Mesendoderm (in vitro differentiated cells): ENCODE data around the gene WNT7A.

Source experiments
- DNase-seq: peaks from one replicate; pipeline ENCODE4 v3.0.0; 2013
- H2AK5ac ChIP-seq: 2 replicates; pipeline ENCODE4 v1.6.1; 2013; ENCODE audit warnings: low read length, inconsistent platforms
- H2BK120ac ChIP-seq: 2 replicates; pipeline ENCODE4 v1.6.1; 2013; ENCODE audit warnings: low read depth, mild to moderate bottlenecking, low read length, moderate library complexity, mixed read lengths
- H2BK15ac ChIP-seq: replicated peaks from 2 replicates; pipeline ENCODE4 v1.6.1; 2013; ENCODE audit warnings: low read depth, mild to moderate bottlenecking, moderate library complexity
- H2BK5ac ChIP-seq: 2 replicates; pipeline ENCODE4 v1.6.1; 2013; ENCODE audit warnings: low read length, inconsistent platforms
- H3K18ac ChIP-seq: 2 replicates; pipeline ENCODE4 v1.6.1; 2013; ENCODE audit warnings: mild to moderate bottlenecking, low read length, mixed read lengths
- H3K23ac ChIP-seq: one replicate; pipeline ENCODE4 v1.6.1; 2013; ENCODE audit warnings: low read length
- H3K27ac ChIP-seq: 2 replicates; pipeline ENCODE4 v1.5.1; 2013; ENCODE audit warnings: low read depth, mild to moderate bottlenecking, inconsistent platforms, low read length, moderate library complexity
- H3K27me3 ChIP-seq: 2 replicates; pipeline ENCODE4 v1.6.1; 2013; ENCODE audit warnings: low read length, control low read depth, mild to moderate bottlenecking, inconsistent platforms; ENCODE audit not compliant: insufficient read depth, poor library complexity
- H3K36me3 ChIP-seq: 2 replicates; pipeline ENCODE4 v1.6.1; 2013; ENCODE audit warnings: low read length, inconsistent platforms; ENCODE audit not compliant: control insufficient read depth, insufficient read depth
- H3K4ac ChIP-seq: one replicate; pipeline ENCODE4 v1.6.1; 2013; ENCODE audit warnings: low read depth, mild to moderate bottlenecking, low read length, moderate library complexity
- H3K4me1 ChIP-seq: 2 replicates; pipeline ENCODE4 v1.6.1; 2013; ENCODE audit warnings: low read depth, low read length, inconsistent platforms; ENCODE audit not compliant: control insufficient read depth
- H3K4me2 ChIP-seq: 2 replicates; pipeline ENCODE4 v1.6.1; 2013; ENCODE audit warnings: low read length
- H3K4me3 ChIP-seq: 2 replicates; pipeline ENCODE4 v1.5.1; 2013; ENCODE audit warnings: mild to moderate bottlenecking, low read length
- H3K56ac ChIP-seq: one replicate; pipeline ENCODE4 v1.6.1; 2013; ENCODE audit warnings: low read length
- H3K79me1 ChIP-seq: 2 replicates; pipeline ENCODE4 v1.6.1; 2013; ENCODE audit warnings: low read length, inconsistent platforms
- H3K79me2 ChIP-seq: 2 replicates; pipeline ENCODE4 v1.6.1; 2013; ENCODE audit warnings: mild to moderate bottlenecking, low read length; ENCODE audit not compliant: control insufficient read depth, insufficient read depth
- H3K9ac ChIP-seq: 2 replicates; pipeline ENCODE4 v1.6.1; 2013; ENCODE audit warnings: low read length, inconsistent platforms
- H4K5ac ChIP-seq: one replicate; pipeline ENCODE4 v1.6.1; 2013; ENCODE audit warnings: low read length
- H4K8ac ChIP-seq: one replicate; pipeline ENCODE4 v1.6.1; 2013; ENCODE audit warnings: low read depth, mild to moderate bottlenecking, control low read depth, low read length, moderate library complexity
- WGBS: extraction: QIAGEN DNeasy Blood & Tissue Kit; methylation state at CpG from one replicate; pipeline ENCODE4 v1.1.7; 2013; ENCODE audit warnings: low lambda C conversion rate, missing lambda C conversion rate; ENCODE audit not compliant: insufficient coverage; ENCODE audit errors: extremely low coverage; 5-methylcytosine and 5-hydroxymethylcytosine counted together

WNT7A gene

GRCh38 chr3:13780432-13781176 is 99.3 kb downstream of the WNT7A start:
- Histone ChIP-seq H3K27ac (no peak overlapping the region), H3K79me1 (no peaks in the 10 kb centered on the region), H3K4me3 (no peak overlapping the region), H3K4me2 (no peak overlapping the region), H3K79me2 (no peaks in the 10 kb centered on the region), H3K4me1 (no peaks in the 10 kb centered on the region), H4K5ac (no peak overlapping the region), H4K8ac (no peak overlapping the region), H2AK5ac (no peak overlapping the region), H3K4ac (no peak overlapping the region), H3K18ac (no peak overlapping the region), H2BK15ac (no peak overlapping the region), H2BK5ac (no peak overlapping the region), H3K56ac (no peak overlapping the region), H3K36me3 (no peaks in the 10 kb centered on the region), H3K9ac (no peak overlapping the region), H3K23ac (no peak overlapping the region), H3K27me3 (no peaks in the 10 kb centered on the region), H2BK120ac (no peak overlapping the region)
- no CpG with 5 or more reads among the region's 11 CpGs for WGBS
- DNase-seq: no peak

GRCh38 chr3:13776253-13777050 is 103.4 kb downstream of the WNT7A start:
- Histone ChIP-seq H3K9ac (no peak overlapping the region), H3K36me3 (no peaks in the 10 kb centered on the region), H3K18ac (no peak overlapping the region), H3K4ac (no peak overlapping the region), H3K79me2 (no peaks in the 10 kb centered on the region), H3K4me1 (no peaks in the 10 kb centered on the region), H3K4me2 (no peak overlapping the region), H2BK15ac (no peak overlapping the region), H3K56ac (no peak overlapping the region), H3K4me3 (no peak overlapping the region), H2AK5ac (no peak overlapping the region), H3K27me3 (no peaks in the 10 kb centered on the region), H3K23ac (no peak overlapping the region), H4K8ac (no peak overlapping the region), H3K79me1 (no peaks in the 10 kb centered on the region), H3K27ac (no peak overlapping the region), H2BK120ac (no peak overlapping the region), H4K5ac (no peak overlapping the region), H2BK5ac (no peak overlapping the region)
- DNase-seq: no peak
- WGBS: no CpG with 5 or more reads among the region's 4 CpGs

- Histone ChIP-seq H3K18ac (no peak overlapping the region), H3K27me3 (no peaks in the 10 kb centered on the region), H3K4me3 (no peak overlapping the region), H2BK120ac (no peak overlapping the region), H2BK15ac (no peak overlapping the region), H3K56ac (no peak overlapping the region), H2BK5ac (no peak overlapping the region), H3K23ac (no peak overlapping the region), H3K4me2 (no peak overlapping the region), H3K4ac (no peak overlapping the region), H3K4me1 (peaks cover 6% of the 10 kb centered on the region), H4K5ac (no peak overlapping the region), H4K8ac (no peak overlapping the region), H3K9ac (no peak overlapping the region), H3K27ac (no peak overlapping the region), H3K36me3 (no peaks in the 10 kb centered on the region), H3K79me2 (no peaks in the 10 kb centered on the region), H2AK5ac (no peak overlapping the region), H3K79me1 (no peaks in the 10 kb centered on the region)
- DNase-seq: no peak
- WGBS: no CpG with 5 or more reads among the region's 18 CpGs
Observed at GRCh38 chr3:13772885-13773745, 106.8 kb downstream of the WNT7A start.

- Histone ChIP-seq H3K56ac (no peak overlapping the region), H2AK5ac (no peak overlapping the region), H4K5ac (no peak overlapping the region), H3K4me3 (no peak overlapping the region), H3K79me2 (no peaks in the 10 kb centered on the region), H4K8ac (no peak overlapping the region), H3K4me2 (no peak overlapping the region), H3K27ac (no peak overlapping the region), H3K27me3 (no peaks in the 10 kb centered on the region), H3K9ac (no peak overlapping the region), H3K4ac (no peak overlapping the region), H3K23ac (no peak overlapping the region), H2BK120ac (no peak overlapping the region), H3K36me3 (no peaks in the 10 kb centered on the region), H2BK5ac (no peak overlapping the region), H3K18ac (no peak overlapping the region), H3K79me1 (no peaks in the 10 kb centered on the region), H3K4me1 (peaks cover 6% of the 10 kb centered on the region), H2BK15ac (no peak overlapping the region)
- DNase-seq: no peak
- WGBS: no CpG with 5 or more reads among the region's 7 CpGs
Observed at GRCh38 chr3:13772321-13772745, 107.5 kb downstream of the WNT7A start.

GRCh38 chr3:13771496-13771895 is 108.4 kb downstream of the WNT7A start:
- Histone ChIP-seq H2BK5ac (no peak overlapping the region), H3K79me2 (no peaks in the 10 kb centered on the region), H4K8ac (no peak overlapping the region), H3K36me3 (no peaks in the 10 kb centered on the region), H3K4me3 (no peak overlapping the region), H3K27ac (no peak overlapping the region), H3K9ac (no peak overlapping the region), H3K27me3 (no peaks in the 10 kb centered on the region), H3K79me1 (no peaks in the 10 kb centered on the region), H3K18ac (no peak overlapping the region), H3K4me2 (no peak overlapping the region), H2AK5ac (no peak overlapping the region), H3K4me1 (peaks cover 6% of the 10 kb centered on the region), H3K56ac (peak overlapping the region; percentile 0), H4K5ac (no peak overlapping the region), H3K23ac (no peak overlapping the region), H2BK15ac (no peak overlapping the region), H2BK120ac (no peak overlapping the region), H3K4ac (no peak overlapping the region)
- no CpG with 5 or more reads among the region's 9 CpGs for WGBS
- DNase-seq: no peak
